MM.1S (cell line): ENCODE data around the gene WASL.

Source experiments
- DNase-seq: peaks from one replicate; pipeline ENCODE4 v3.0.0-alpha.2; 2015
- H2AFZ ChIP-seq: fragments of 300-600 bp; sonication (generic); 2 replicates; pipeline ENCODE4 v1.6.0; 2016; ENCODE audit warnings: antibody characterized with exemption, low read length
- H3F3A ChIP-seq: fragments of 300-600 bp; sonication (generic); 2 replicates; pipeline ENCODE4 v1.6.1; 2016; ENCODE audit warnings: mild to moderate bottlenecking, antibody characterized with exemption, low read length, moderate library complexity, mixed read lengths; ENCODE audit not compliant: insufficient read depth
- H3K27ac ChIP-seq: fragments of 300-600 bp; sonication (generic); 2 replicates; pipeline ENCODE4 v1.5.1; 2016; ENCODE audit warnings: mild to moderate bottlenecking, low read length
- H3K27me3 ChIP-seq: fragments of 300-600 bp; sonication (generic); replicated peaks from 2 replicates; pipeline ENCODE4 v1.6.0; 2016; ENCODE audit warnings: low read length; ENCODE audit not compliant: insufficient read depth
- H3K36me3 ChIP-seq: fragments of 300-600 bp; sonication (generic); replicated peaks from 2 replicates; pipeline ENCODE4 v1.6.1; 2016; ENCODE audit warnings: mild to moderate bottlenecking, low read length, mixed read lengths; ENCODE audit not compliant: insufficient read depth
- H3K4me1 ChIP-seq: fragments of 300-600 bp; sonication (generic); 2 replicates; pipeline ENCODE4 v1.6.1; 2016; ENCODE audit warnings: low read length, mixed read lengths
- H3K4me2 ChIP-seq: fragments of 300-600 bp; sonication (generic); 2 replicates; pipeline ENCODE4 v1.6.0; 2016; ENCODE audit warnings: low read depth, low read length
- H3K4me3 ChIP-seq: fragments of 300-600 bp; sonication (generic); 2 replicates; pipeline ENCODE4 v1.5.1; 2016; ENCODE audit warnings: low read length, mixed read lengths
- H3K79me2 ChIP-seq: fragments of 300-600 bp; sonication (generic); 2 replicates; pipeline ENCODE4 v1.6.1; 2016; ENCODE audit warnings: mixed run types, low read length, mixed read lengths
- H3K9ac ChIP-seq: fragments of 300-600 bp; sonication (generic); 2 replicates; pipeline ENCODE4 v1.6.1; 2016; ENCODE audit warnings: low read length, mixed read lengths
- H3K9me2 ChIP-seq: fragments of 300-600 bp; sonication (generic); replicated peaks from 2 replicates; pipeline ENCODE4 v1.6.1; 2016; ENCODE audit warnings: mild to moderate bottlenecking, low read length, mixed read lengths; ENCODE audit not compliant: insufficient read depth
- H3K9me3 ChIP-seq: fragments of 300-600 bp; sonication (generic); replicated peaks from 2 replicates; pipeline ENCODE4 v1.6.1; 2016; ENCODE audit warnings: mild to moderate bottlenecking, low read length, mixed read lengths; ENCODE audit not compliant: insufficient read depth
- H4K20me1 ChIP-seq: fragments of 300-600 bp; sonication (generic); 2 replicates; pipeline ENCODE4 v1.6.1; 2016; ENCODE audit warnings: mild to moderate bottlenecking, low read length, moderate library complexity, mixed read lengths; ENCODE audit not compliant: insufficient read depth
- CTCF ChIP-seq: fragments of 300-600 bp; sonication (generic); IDR thresholded peaks from 2 replicates; pipeline ENCODE4 v1.5.1; 2016; ENCODE audit warnings: antibody characterized with exemption, low read length, mixed read lengths
- EZH2 ChIP-seq: fragments of 300-600 bp; sonication (generic); optimal IDR thresholded peaks from 2 replicates; pipeline ENCODE3; 2017; ENCODE audit warnings: low read depth, mild to moderate bottlenecking, antibody characterized with exemption, low read length, mixed read lengths
- EZH2phosphoT487 ChIP-seq: fragments of 300-600 bp; sonication (generic); IDR thresholded peaks from 2 replicates; pipeline ENCODE4 v1.6.1; 2018; ENCODE audit warnings: antibody characterized with exemption, low read length

Gene WASL

DNA sequence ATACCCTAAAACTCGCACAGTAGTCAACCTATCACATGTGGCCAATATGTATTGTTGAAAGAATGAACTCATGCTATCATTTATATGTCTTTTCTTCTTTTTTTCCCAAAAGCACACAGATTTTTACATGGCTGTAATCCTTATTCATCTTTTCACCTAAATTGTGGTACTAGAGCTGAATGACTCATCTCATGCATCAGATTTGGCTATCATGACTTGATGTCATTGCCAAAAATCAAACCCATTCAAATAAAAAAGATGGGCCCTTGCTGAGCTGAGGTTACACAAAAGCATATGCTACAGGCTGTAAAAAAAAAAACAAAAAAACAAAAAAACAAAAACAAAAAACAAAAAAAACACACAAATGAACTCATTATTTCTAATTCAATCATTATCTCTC is 96.4 kb downstream of the WASL start:
- Histone ChIP-seq H3K36me3 (no peaks in the 10 kb centered on the region), H3F3A (no peaks in the 10 kb centered on the region), H3K9ac (no peak overlapping the region), H3K27me3 (no peaks in the 10 kb centered on the region), H4K20me1 (no peaks in the 10 kb centered on the region), H2AFZ (no peak overlapping the region), H3K4me1 (no peaks in the 10 kb centered on the region), H3K27ac (no peak overlapping the region), H3K9me2 (no peaks in the 10 kb centered on the region), H3K4me2 (no peak overlapping the region), H3K79me2 (no peaks in the 10 kb centered on the region), H3K9me3 (no peaks in the 10 kb centered on the region), H3K4me3 (no peak overlapping the region)
- DNase-seq, result no peak
- TF ChIP-seq CTCF (no peak), EZH2 (no peak), EZH2phosphoT487 (no peak)

DNA sequence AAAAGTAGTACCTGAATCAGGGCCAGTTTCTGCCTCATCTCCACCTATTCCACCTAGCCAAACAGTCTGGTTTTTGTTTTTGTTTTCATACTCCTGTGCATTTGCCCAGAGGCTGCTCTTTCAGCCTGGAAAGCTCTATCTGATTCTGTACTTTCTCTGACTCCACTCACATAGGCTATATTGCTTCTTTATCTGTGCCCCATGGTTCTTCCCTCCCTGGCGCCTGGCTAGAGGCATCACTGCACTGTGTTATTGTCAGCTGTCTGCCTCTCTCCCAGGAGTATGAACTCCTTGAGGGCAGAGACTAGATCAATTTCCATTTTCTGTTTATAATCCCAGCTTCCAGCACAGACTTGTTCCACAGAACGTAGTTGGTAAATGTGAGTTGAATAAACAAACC is 98.2 kb downstream of the WASL start:
- Histone ChIP-seq H4K20me1 (no peaks in the 10 kb centered on the region), H2AFZ (no peak overlapping the region), H3F3A (no peaks in the 10 kb centered on the region), H3K27ac (no peak overlapping the region), H3K4me1 (no peaks in the 10 kb centered on the region), H3K9me2 (no peaks in the 10 kb centered on the region), H3K9me3 (no peaks in the 10 kb centered on the region), H3K36me3 (no peaks in the 10 kb centered on the region), H3K27me3 (no peaks in the 10 kb centered on the region), H3K79me2 (no peaks in the 10 kb centered on the region), H3K4me2 (no peak overlapping the region), H3K9ac (no peak overlapping the region), H3K4me3 (no peak overlapping the region)
- DNase-seq, result no peak
- TF ChIP-seq CTCF, result no peak
- no peak for TF ChIP-seq EZH2
- no peak for TF ChIP-seq EZH2phosphoT487

DNA sequence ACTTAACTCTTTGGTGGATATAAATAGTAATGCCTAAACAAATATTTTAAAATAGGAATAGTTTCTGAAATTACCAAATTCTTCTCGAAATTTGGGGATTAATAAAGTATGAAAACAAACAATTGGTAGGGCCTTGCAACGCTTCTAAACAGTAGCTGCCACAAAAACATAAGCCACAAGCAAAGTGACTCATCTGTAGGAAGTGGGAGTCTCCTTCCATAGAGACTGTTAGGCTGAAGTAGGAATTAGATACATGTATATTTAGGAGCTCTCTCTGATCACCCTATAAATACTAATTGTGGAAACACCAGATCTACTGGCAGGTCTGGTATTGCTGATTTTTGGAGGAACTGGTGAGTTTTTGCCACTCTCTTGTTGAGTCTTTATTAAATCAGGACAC is 98.8 kb downstream of the WASL start:
- Histone ChIP-seq H3K9ac (no peak overlapping the region), H3F3A (no peaks in the 10 kb centered on the region), H3K4me1 (no peaks in the 10 kb centered on the region), H3K9me3 (no peaks in the 10 kb centered on the region), H3K9me2 (no peaks in the 10 kb centered on the region), H3K36me3 (no peaks in the 10 kb centered on the region), H4K20me1 (no peaks in the 10 kb centered on the region), H3K4me3 (no peak overlapping the region), H2AFZ (no peak overlapping the region), H3K79me2 (no peaks in the 10 kb centered on the region), H3K27me3 (no peaks in the 10 kb centered on the region), H3K27ac (no peak overlapping the region), H3K4me2 (no peak overlapping the region)
- no peak for TF ChIP-seq EZH2phosphoT487
- no peak for TF ChIP-seq CTCF
- no peak for TF ChIP-seq EZH2
- no peak for DNase-seq
